DMS53 (cell line): ENCODE results near the gene VAMP8.

Source experiments
- DNase-seq: peaks from one replicate; lab custom pipeline; 2025; lab: John Stamatoyannopoulos, UW

Gene VAMP8

GRCh38 chr2:85579266-85579935 is 2.0 kb downstream of the VAMP8 start:
- no peak for DNase-seq

GRCh38 chr2:85580206-85580605 is 2.8 kb downstream of the VAMP8 start:
- no peak for DNase-seq

GRCh38 chr2:85582492-85582891 is 5.1 kb downstream of the VAMP8 start:
- DNase-seq, result no peak

GRCh38 chr2:85583667-85584353 is 6.4 kb downstream of the VAMP8 start:
- DNase-seq, result no peak

- DNase-seq, result no peak
These were observed 7.0 kb downstream of the VAMP8 start, which contains the start of gene VAMP5 for GRCh38 chr2:85584354-85584856. TSS of gene VAMP5 (plus strand) at chr2:85584431. CDS start at chr2:85584491, 60 bp downstream.

- peak; percentile 92 for DNase-seq
These were observed 7.7 kb downstream of the VAMP8 start for GRCh38 chr2:85584857-85585780.

- peak; percentile 32 for DNase-seq
These were observed 8.4 kb downstream of the VAMP8 start for GRCh38 chr2:85585781-85586105.

- DNase-seq, result no peak
These were observed 10.8 kb downstream of the VAMP8 start for GRCh38 chr2:85588236-85588635.

- DNase-seq, result no peak
These were observed 11.3 kb downstream of the VAMP8 start for GRCh38 chr2:85588645-85589044.

- DNase-seq, result no peak
These were observed 11.8 kb downstream of the VAMP8 start for GRCh38 chr2:85589181-85589580.

GRCh38 chr2:85589982-85590791 is 12.8 kb downstream of the VAMP8 start:
- DNase-seq, result peak; percentile 97

- peak; percentile 46 for DNase-seq
These were observed 13.6 kb downstream of the VAMP8 start for GRCh38 chr2:85590950-85591349.

- no peak for DNase-seq
These were observed 14.2 kb downstream of the VAMP8 start for GRCh38 chr2:85591563-85591962.

- DNase-seq, result peak; percentile 87
These were observed 14.9 kb downstream of the VAMP8 start for GRCh38 chr2:85592299-85592698.

- peak; percentile 42 for DNase-seq
These were observed 15.6 kb downstream of the VAMP8 start for GRCh38 chr2:85593023-85593422.

- no peak for DNase-seq
These were observed 17.4 kb downstream of the VAMP8 start for GRCh38 chr2:85594715-85595300.

- peak; percentile 100 for DNase-seq
These were observed 18.1 kb downstream of the VAMP8 start, which contains the start of gene RNF181 for GRCh38 chr2:85595301-85596025. TSS of gene RNF181 (plus strand) at chr2:85595745. CDS start at chr2:85595764, 19 bp downstream.

GRCh38 chr2:85596026-85596333 is 18.6 kb downstream of the VAMP8 start:
- no peak for DNase-seq

GRCh38 chr2:85596486-85597143 is 19.2 kb downstream of the VAMP8 start:
- no peak for DNase-seq

GRCh38 chr2:85597241-85597640 is 19.9 kb downstream of the VAMP8 start:
- DNase-seq, result no peak
